ENCODE results near the gene CDC45.
"Not testable (repeated sequence)": the region's sequence is repeated elsewhere in the genome, so short reads cannot be mapped to it uniquely, and the experiment has no call there.

The CDC45 gene

DNA sequence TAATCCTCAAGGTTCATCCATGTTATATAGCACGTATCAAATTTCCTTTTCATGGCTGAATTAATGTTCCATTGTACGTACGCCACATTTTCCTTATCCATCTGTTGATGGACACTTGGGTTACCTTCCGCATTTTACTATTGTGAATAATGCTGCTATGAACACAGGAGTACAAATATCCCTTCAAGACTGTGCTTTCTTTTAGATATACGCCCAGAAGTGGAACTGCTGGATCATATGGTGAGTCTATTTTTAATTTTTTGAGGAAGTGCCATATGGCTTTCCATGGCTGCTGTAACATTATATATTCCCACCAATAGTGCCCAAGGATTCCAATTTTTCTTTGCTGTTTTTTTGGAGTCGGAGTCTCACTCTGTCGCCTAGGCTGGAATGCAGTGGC, 41.4 kb upstream of the CDC45 start:
- H3K36me3 ChIP-seq (ENCODE audit: control insufficient read depth in 5 of 5, insufficient read depth in 5 of 5, low read length in 5 of 5) = peaks cover 13 to 41% (median 25%) of the 10 kb centered on the region in 5 donors

GRCh38 chr22:19440411-19441195, 39.1 kb upstream of the CDC45 start:
- H3K9ac ChIP-seq (ENCODE audit: low read length in 5 of 5) = no peak overlapping the region
- no peaks in the 10 kb centered on the region for H3K9me3 ChIP-seq (ENCODE audit: control insufficient read depth in 5 of 5, low read length in 5 of 5)
- H3K4me3 ChIP-seq (ENCODE audit: low read depth in 1 of 5, low read length in 5 of 5) = no peak overlapping the region
- H3K36me3 ChIP-seq (ENCODE audit: control insufficient read depth in 5 of 5, insufficient read depth in 5 of 5, low read length in 5 of 5) = peaks cover 3 to 40% (median 27%) of the 10 kb centered on the region in 5 donors
- peaks cover 0 to 10% (median 0%) of the 10 kb centered on the region in 5 donors for H3K4me1 ChIP-seq (ENCODE audit: control insufficient read depth in 5 of 5, insufficient read depth in 5 of 5, low read length in 5 of 5)
- no peak overlapping the region for H3K27ac ChIP-seq (ENCODE audit: low read depth, low read length)
- no peaks in the 10 kb centered on the region for H3K27me3 ChIP-seq (ENCODE audit: control insufficient read depth in 5 of 5, insufficient read depth in 4 of 5, low read length in 5 of 5)

More for the DNA sequence above, 41.4 kb upstream of the CDC45 start:
- Histone ChIP-seq H3K27me3 (ENCODE audit: control insufficient read depth in 5 of 5, insufficient read depth in 4 of 5, low read length in 5 of 5) (no peaks in the 10 kb centered on the region), H3K27ac (ENCODE audit: low read depth, low read length) (no peak overlapping the region), H3K9me3 (ENCODE audit: control insufficient read depth in 5 of 5, low read length in 5 of 5) (no peaks in the 10 kb centered on the region), H3K9ac (ENCODE audit: low read length in 5 of 5) (no peak overlapping the region), H3K4me1 (ENCODE audit: control insufficient read depth in 5 of 5, insufficient read depth in 5 of 5, low read length in 5 of 5) (peaks cover 0 to 4% (median 3%) of the 10 kb centered on the region in 5 donors), H3K4me3 (ENCODE audit: low read depth in 1 of 5, low read length in 5 of 5) (no peak overlapping the region)

DNA sequence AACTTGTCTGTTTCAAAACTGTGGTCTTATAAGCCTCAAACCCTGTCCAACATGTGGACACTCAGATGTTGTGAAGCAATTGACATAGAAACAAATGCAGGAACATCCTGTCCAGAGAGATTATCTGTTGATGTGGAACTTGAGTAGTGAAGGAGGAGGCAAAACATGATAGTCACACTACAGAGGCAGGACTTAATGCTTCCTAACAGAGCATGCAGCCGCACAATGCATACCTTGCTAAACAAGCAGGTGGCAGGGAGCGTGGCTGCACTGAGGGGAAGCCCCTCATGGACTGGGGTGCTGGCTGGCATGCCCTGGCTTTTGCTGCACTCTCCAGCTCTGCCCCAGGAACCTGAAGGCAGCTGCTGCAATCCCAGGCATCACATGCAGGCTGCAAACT, 37.6 kb upstream of the CDC45 start:
- H3K4me1 ChIP-seq (ENCODE audit: control insufficient read depth in 5 of 5, insufficient read depth in 5 of 5, low read length in 5 of 5) = peaks cover 3 to 20% (median 11%) of the 10 kb centered on the region in 5 donors
- no peak overlapping the region for H3K9ac ChIP-seq (ENCODE audit: low read length in 5 of 5)
- no peak overlapping the region for H3K4me3 ChIP-seq (ENCODE audit: low read depth in 1 of 5, low read length in 5 of 5)
- H3K27ac ChIP-seq (ENCODE audit: low read depth, low read length) = no peak overlapping the region
- H3K36me3 ChIP-seq (ENCODE audit: control insufficient read depth in 5 of 5, insufficient read depth in 5 of 5, low read length in 5 of 5) = peaks cover 3 to 29% (median 19%) of the 10 kb centered on the region in 5 donors
- no peaks in the 10 kb centered on the region for H3K27me3 ChIP-seq (ENCODE audit: control insufficient read depth in 5 of 5, insufficient read depth in 4 of 5, low read length in 5 of 5)
- no peaks in the 10 kb centered on the region for H3K9me3 ChIP-seq (ENCODE audit: control insufficient read depth in 5 of 5, low read length in 5 of 5)

DNA sequence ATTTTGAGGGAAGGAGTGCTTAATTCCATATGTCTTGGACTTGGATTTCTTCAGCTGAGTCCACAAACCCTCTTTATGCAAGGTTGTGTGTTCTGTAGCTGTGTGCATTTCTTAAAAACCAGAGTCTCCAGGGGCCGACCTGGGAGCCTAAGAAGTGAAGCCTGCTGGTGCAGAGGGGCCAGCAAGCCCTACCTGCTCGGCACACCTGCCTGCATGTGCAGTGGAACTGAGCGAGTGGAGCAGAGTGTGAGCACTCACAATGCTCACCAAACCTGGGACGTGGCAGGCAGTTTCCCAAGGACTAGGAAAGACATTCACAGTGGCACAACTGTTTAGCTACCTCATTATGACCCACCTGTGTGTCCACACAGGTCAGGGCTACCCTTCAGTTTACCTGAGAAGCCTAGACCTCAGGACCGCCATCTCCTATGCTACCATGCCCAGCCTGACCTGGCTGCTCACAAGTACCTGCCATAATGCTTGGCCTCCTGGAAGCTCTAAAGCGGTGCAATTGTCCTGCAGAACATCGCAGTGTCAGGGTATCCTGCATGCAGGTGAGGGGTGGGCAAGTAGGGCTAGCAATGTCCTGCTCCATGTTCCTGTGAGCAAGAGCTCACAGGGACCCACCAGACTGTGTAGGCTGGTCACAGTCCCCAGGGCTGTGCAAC, 36.0 kb upstream of the CDC45 start:
- Histone ChIP-seq H3K27me3 (ENCODE audit: control insufficient read depth in 5 of 5, insufficient read depth in 4 of 5, low read length in 5 of 5) (no peaks in the 10 kb centered on the region), H3K27ac (ENCODE audit: low read depth, low read length) (no peak overlapping the region), H3K36me3 (ENCODE audit: control insufficient read depth in 5 of 5, insufficient read depth in 5 of 5, low read length in 5 of 5) (peaks cover 0 to 29% (median 19%) of the 10 kb centered on the region in 5 donors), H3K9ac (ENCODE audit: low read length in 5 of 5) (no peak overlapping the region), H3K4me1 (ENCODE audit: control insufficient read depth in 5 of 5, insufficient read depth in 5 of 5, low read length in 5 of 5) (peaks cover 3 to 26% (median 19%) of the 10 kb centered on the region in 5 donors), H3K4me3 (ENCODE audit: low read depth in 1 of 5, low read length in 5 of 5) (no peak overlapping the region), H3K9me3 (ENCODE audit: control insufficient read depth in 5 of 5, low read length in 5 of 5) (no peaks in the 10 kb centered on the region)

DNA sequence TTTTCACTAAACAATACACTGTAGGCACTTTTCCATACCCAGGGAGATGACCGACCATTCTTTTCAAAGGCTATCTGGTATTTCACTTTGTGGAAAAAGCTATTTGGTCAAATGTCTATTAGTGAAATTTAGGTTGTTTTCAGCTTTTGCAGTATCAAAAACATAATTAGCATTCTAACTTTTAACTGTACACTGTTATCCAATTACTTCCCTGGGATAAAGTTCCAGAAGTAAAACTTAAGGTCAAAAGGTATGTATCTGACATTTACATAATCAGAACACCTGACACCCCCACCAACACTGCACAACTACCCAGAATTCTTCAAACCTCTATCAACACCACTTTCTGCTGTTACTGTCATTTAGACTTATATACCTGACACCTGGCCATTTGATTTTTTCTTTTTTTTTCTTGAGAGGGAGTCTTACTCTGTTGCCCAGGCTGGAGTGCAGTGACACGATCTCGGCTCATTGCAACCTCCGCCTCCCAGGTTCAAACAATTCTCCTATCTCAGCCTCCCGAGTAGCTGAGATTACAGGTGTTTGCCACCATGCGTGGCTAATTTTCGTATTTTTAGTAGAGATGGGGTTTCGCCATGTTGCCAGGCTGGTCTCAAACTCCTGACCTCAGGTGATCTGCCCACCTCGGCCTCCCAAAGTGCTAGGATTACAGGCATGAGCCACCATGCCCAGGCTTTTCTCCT, 34.3 kb upstream of the CDC45 start:
- not testable (repeated sequence) for H3K27ac ChIP-seq (ENCODE audit: low read depth, low read length); H3K27me3 ChIP-seq (ENCODE audit: control insufficient read depth in 5 of 5, insufficient read depth in 4 of 5, low read length in 5 of 5); H3K9me3 ChIP-seq (ENCODE audit: control insufficient read depth in 5 of 5, low read length in 5 of 5); H3K4me3 ChIP-seq (ENCODE audit: low read depth in 1 of 5, low read length in 5 of 5)
- Histone ChIP-seq H3K4me1 (ENCODE audit: control insufficient read depth in 5 of 5, insufficient read depth in 5 of 5, low read length in 5 of 5) (peaks cover 3 to 26% (median 23%) of the 10 kb centered on the region in 5 donors), H3K9ac (ENCODE audit: low read length in 5 of 5) (peak overlapping the region in 1 of 5 donors; percentile 88), H3K36me3 (ENCODE audit: control insufficient read depth in 5 of 5, insufficient read depth in 5 of 5, low read length in 5 of 5) (peaks cover 0 to 33% (median 19%) of the 10 kb centered on the region in 5 donors)

- Histone ChIP-seq H3K4me1 (ENCODE audit: control insufficient read depth in 5 of 5, insufficient read depth in 5 of 5, low read length in 5 of 5) (peaks cover 3 to 27% (median 25%) of the 10 kb centered on the region in 5 donors), H3K4me3 (ENCODE audit: low read depth in 1 of 5, low read length in 5 of 5) (peak overlapping the region; percentile 71 to 96 (median 84)), H3K9me3 (ENCODE audit: control insufficient read depth in 5 of 5, low read length in 5 of 5) (no peaks in the 10 kb centered on the region), H3K9ac (ENCODE audit: low read length in 5 of 5) (peak overlapping the region; percentile 82 to 94 (median 89)), H3K27ac (ENCODE audit: low read depth, low read length) (peak overlapping the region; percentile 80), H3K36me3 (ENCODE audit: control insufficient read depth in 5 of 5, insufficient read depth in 5 of 5, low read length in 5 of 5) (peaks cover 5 to 41% (median 21%) of the 10 kb centered on the region in 5 donors), H3K27me3 (ENCODE audit: control insufficient read depth in 5 of 5, insufficient read depth in 4 of 5, low read length in 5 of 5) (no peaks in the 10 kb centered on the region)
Observed at GRCh38 chr22:19446603-19447329, 33.0 kb upstream of the CDC45 start.

DNA sequence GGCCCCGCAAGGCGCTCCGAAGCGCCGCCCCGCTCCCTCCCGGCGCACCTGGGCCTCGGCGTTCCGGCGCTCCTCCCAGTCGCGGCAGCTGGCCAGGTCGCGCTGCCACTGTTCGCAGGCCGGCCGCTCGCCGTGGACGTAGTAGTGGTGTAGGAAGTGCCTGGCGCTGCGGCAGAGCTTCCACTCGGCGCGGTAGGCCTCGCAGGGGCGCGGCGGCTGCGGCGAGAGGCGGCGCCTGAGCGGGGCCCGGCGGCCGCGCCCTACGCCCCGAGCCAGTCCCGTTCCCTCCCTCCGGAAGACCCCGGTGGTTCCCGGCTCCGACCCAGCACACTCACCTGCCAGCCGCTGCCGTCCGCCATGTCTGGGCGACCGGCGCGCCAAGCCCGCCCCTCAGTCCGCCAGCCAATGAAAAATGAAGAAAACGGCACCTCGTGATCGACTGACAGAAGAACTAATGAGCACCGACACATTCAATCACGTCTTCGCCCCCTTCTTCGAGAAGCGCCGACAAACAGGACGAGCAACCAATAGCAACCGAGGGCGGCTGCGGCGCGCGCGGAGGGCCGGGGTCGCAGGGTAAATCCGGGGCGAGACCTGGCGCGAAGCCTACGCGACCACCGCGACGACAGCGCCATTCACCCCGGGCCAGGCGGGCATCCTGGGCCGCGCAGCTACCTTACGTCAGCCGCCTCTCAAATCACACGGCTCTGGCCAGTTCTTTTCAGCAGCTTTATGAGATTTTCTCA, 32.2 kb upstream of the CDC45 start, which contains the start of gene C22orf39:
Gene C22orf39 (minus strand): TSS at position 382 of the 746 bp plus-strand sequence. CDS start 23 bp downstream, at position 359.
- Histone ChIP-seq H3K27me3 (ENCODE audit: control insufficient read depth in 5 of 5, insufficient read depth in 4 of 5, low read length in 5 of 5) (no peaks in the 10 kb centered on the region), H3K27ac (ENCODE audit: low read depth, low read length) (peak within 1 kb of the TSS; percentile 80), H3K9ac (ENCODE audit: low read length in 5 of 5) (peak within 1 kb of the TSS; percentile 82 to 94 (median 89)), H3K4me1 (ENCODE audit: control insufficient read depth in 5 of 5, insufficient read depth in 5 of 5, low read length in 5 of 5) (peaks cover 3 to 27% (median 25%) of the 10 kb centered on the region in 5 donors), H3K4me3 (ENCODE audit: low read depth in 1 of 5, low read length in 5 of 5) (peak within 1 kb of the TSS; percentile 71 to 96 (median 84)), H3K36me3 (ENCODE audit: control insufficient read depth in 5 of 5, insufficient read depth in 5 of 5, low read length in 5 of 5) (peaks cover 5 to 42% (median 26%) of the 10 kb centered on the region in 5 donors), H3K9me3 (ENCODE audit: control insufficient read depth in 5 of 5, low read length in 5 of 5) (no peaks in the 10 kb centered on the region)

DNA sequence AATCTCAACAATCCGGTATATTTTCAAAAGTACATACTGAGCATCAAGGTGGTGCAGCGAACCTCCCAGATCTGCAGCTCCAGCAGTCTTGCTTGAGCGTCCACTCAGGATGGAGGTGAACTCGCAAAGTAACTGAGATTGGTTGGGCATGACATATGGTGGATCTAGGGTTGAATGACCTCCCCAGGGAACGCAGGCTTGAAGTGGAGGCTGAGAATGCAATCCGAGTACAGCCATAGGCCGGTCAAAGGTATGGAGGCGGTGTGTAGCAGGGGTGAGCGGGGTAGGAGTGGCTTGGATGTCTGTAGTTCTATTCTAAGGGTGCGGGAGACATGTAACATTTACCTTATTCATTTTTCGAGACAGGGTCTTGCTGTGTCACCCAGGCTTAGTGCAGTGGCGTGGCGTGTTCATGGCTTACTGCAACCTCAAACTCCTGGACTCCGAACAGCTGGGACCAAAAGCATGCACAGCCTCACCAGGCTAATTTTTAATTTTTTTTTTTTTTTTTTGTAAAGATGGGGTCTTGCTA, 31.6 kb upstream of the CDC45 start:
- Histone ChIP-seq H3K4me3 (ENCODE audit: low read depth in 1 of 5, low read length in 5 of 5) (peak overlapping the region; percentile 71 to 89 (median 84)), H3K36me3 (ENCODE audit: control insufficient read depth in 5 of 5, insufficient read depth in 5 of 5, low read length in 5 of 5) (peaks cover 9 to 43% (median 32%) of the 10 kb centered on the region in 5 donors), H3K27me3 (ENCODE audit: control insufficient read depth in 5 of 5, insufficient read depth in 4 of 5, low read length in 5 of 5) (no peaks in the 10 kb centered on the region), H3K9me3 (ENCODE audit: control insufficient read depth in 5 of 5, low read length in 5 of 5) (no peaks in the 10 kb centered on the region), H3K9ac (ENCODE audit: low read length in 5 of 5) (peak overlapping the region; percentile 64 to 94 (median 88)), H3K27ac (ENCODE audit: low read depth, low read length) (peak overlapping the region; percentile 80), H3K4me1 (ENCODE audit: control insufficient read depth in 5 of 5, insufficient read depth in 5 of 5, low read length in 5 of 5) (peaks cover 3 to 27% (median 25%) of the 10 kb centered on the region in 5 donors)
